ENCODE data around the gene CHID1.

GRCh38 chr11:933142-933851, 22.7 kb upstream of the CHID1 start:
- TF ChIP-seq EZH2phosphoT487 (IDR thresholded peaks at IDR 0.05) (no peak), EZH2 (IDR thresholded peaks at IDR 0.05) (no peak), CTCF (IDR thresholded peaks at IDR 0.05) (no peak)
